Breast epithelium (tissue), 3 donors: ENCODE measurements around the gene MACROD2.

ENCODE experiments used
- CTCF ChIP-seq, 3 donors: fragments of 450-650 bp; IDR thresholded peaks; one replicate each; pipeline ENCODE4 v1.5.1; 2016 to 2017; ENCODE audit warnings: antibody characterized with exemption in 3 of 3, mild to moderate bottlenecking in 3 of 3, moderate library complexity in 3 of 3
- POLR2A ChIP-seq: fragments of 450-650 bp; IDR thresholded peaks from one replicate; pipeline ENCODE4 v1.6.1; 2016; ENCODE audit warnings: antibody characterized with exemption, mild to moderate bottlenecking, moderate library complexity
- POLR2AphosphoS5 ChIP-seq, 3 donors: sonication (generic); formaldehyde crosslinking; IDR thresholded peaks; one replicate each; pipeline ENCODE4 v1.6.1; 2017; ENCODE audit warnings: antibody characterized with exemption in 3 of 3

GRCh38 chr20:14859627-14860026 lies 864.3 kb downstream of the MACROD2 start:
- no peak for TF ChIP-seq CTCF (IDR thresholded peaks at IDR 0.05)
- TF ChIP-seq POLR2A: no peak
- no peak for TF ChIP-seq POLR2AphosphoS5 (IDR thresholded peaks at IDR 0.05)
